SK-N-SH (cell line): ENCODE results near the gene POLR3B.

Experiments used
- NFIC ChIP-seq: IDR thresholded peaks from 2 replicates; pipeline ENCODE4 v1.4.0; 2012; ENCODE audit warnings: borderline replicate concordance
- POLR2AphosphoS5 ChIP-seq: IDR thresholded peaks from 2 replicates; pipeline ENCODE4 v1.6.1; 2012; ENCODE audit warnings: low read depth, low read length
- RAD21 ChIP-seq: IDR thresholded peaks from 2 replicates; pipeline ENCODE4 v1.6.1; 2012; ENCODE audit warnings: mild to moderate bottlenecking, low read length
- RCOR1 ChIP-seq: fragments of 150-350 bp; IDR thresholded peaks from 2 replicates; pipeline ENCODE4 v1.6.1; 2017; ENCODE audit warnings: antibody characterized with exemption, low read length
- RFX5 ChIP-seq: IDR thresholded peaks from 2 replicates; pipeline ENCODE4 v1.6.1; 2012; ENCODE audit warnings: mild to moderate bottlenecking, improper control_type of control experiment, low read length
- RXRA ChIP-seq: IDR thresholded peaks from 2 replicates; pipeline ENCODE4 v1.4.0; 2012; ENCODE audit warnings: low read depth, mild to moderate bottlenecking, borderline replicate concordance
- SIN3A ChIP-seq: IDR thresholded peaks from 2 replicates; pipeline ENCODE4 v1.6.1; 2012; ENCODE audit warnings: low read depth, mild to moderate bottlenecking, low read length, moderate library complexity, borderline replicate concordance
- YY1 ChIP-seq: IDR thresholded peaks from 2 replicates; pipeline ENCODE4 v1.4.0; 2012; ENCODE audit warnings: low read depth, mild to moderate bottlenecking
- TF ChIP-seq, protein P1 (sequence below): fragments of 200-600 bp; sonication (generic); IDR thresholded peaks from 2 replicates; pipeline ENCODE4 v1.6.1; 2017; ENCODE audit warnings: antibody characterized with exemption, mild to moderate bottlenecking, moderate library complexity
- TF ChIP-seq, protein P2 (sequence below): fragments of 150-350 bp; IDR thresholded peaks from 2 replicates; pipeline ENCODE4 v1.6.1; 2016; ENCODE audit warnings: mild to moderate bottlenecking, low read depth, low read length
- TF ChIP-seq, protein P3 (sequence below): IDR thresholded peaks from 2 replicates; pipeline ENCODE4 v1.6.1; 2012; ENCODE audit warnings: mild to moderate bottlenecking, low read depth, low read length, moderate library complexity
- TF ChIP-seq, protein P4 (sequence below): IDR thresholded peaks from 2 replicates; pipeline ENCODE4; 2012
- TF ChIP-seq, protein P5 (sequence below): fragments of 150-350 bp; IDR thresholded peaks from 2 replicates; pipeline ENCODE4 v1.6.1; 2017; ENCODE audit warnings: antibody characterized with exemption, low read length, low read depth, borderline replicate concordance

DNA sequence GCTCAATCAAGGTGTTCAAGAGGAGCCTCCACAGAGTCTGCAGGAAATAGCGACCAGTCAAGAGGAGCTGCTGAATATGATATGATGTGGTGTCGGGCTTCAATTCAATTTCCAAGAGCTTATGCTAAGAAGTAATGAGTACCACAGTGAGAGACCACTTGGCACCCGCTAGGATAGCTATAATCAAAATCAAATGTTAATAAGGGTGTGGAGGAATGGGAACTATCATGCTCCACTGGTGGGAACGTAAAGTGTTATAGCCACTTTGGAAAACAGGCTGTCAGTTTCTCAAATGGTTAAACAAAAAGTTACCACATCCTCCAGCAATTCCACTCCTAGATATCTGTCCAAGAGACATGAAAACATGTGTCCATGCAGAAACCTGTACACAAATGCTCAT is 6.7 kb downstream of the POLR3B start:
- TF ChIP-seq, protein P1, sequence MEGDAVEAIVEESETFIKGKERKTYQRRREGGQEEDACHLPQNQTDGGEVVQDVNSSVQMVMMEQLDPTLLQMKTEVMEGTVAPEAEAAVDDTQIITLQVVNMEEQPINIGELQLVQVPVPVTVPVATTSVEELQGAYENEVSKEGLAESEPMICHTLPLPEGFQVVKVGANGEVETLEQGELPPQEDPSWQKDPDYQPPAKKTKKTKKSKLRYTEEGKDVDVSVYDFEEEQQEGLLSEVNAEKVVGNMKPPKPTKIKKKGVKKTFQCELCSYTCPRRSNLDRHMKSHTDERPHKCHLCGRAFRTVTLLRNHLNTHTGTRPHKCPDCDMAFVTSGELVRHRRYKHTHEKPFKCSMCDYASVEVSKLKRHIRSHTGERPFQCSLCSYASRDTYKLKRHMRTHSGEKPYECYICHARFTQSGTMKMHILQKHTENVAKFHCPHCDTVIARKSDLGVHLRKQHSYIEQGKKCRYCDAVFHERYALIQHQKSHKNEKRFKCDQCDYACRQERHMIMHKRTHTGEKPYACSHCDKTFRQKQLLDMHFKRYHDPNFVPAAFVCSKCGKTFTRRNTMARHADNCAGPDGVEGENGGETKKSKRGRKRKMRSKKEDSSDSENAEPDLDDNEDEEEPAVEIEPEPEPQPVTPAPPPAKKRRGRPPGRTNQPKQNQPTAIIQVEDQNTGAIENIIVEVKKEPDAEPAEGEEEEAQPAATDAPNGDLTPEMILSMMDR: no peak
- TF ChIP-seq, protein P2, sequence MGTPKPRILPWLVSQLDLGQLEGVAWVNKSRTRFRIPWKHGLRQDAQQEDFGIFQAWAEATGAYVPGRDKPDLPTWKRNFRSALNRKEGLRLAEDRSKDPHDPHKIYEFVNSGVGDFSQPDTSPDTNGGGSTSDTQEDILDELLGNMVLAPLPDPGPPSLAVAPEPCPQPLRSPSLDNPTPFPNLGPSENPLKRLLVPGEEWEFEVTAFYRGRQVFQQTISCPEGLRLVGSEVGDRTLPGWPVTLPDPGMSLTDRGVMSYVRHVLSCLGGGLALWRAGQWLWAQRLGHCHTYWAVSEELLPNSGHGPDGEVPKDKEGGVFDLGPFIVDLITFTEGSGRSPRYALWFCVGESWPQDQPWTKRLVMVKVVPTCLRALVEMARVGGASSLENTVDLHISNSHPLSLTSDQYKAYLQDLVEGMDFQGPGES: no peak
- TF ChIP-seq POLR2AphosphoS5: no peak
- TF ChIP-seq NFIC: no peak
- TF ChIP-seq RAD21: no peak
- TF ChIP-seq YY1: no peak
- TF ChIP-seq, protein P3, sequence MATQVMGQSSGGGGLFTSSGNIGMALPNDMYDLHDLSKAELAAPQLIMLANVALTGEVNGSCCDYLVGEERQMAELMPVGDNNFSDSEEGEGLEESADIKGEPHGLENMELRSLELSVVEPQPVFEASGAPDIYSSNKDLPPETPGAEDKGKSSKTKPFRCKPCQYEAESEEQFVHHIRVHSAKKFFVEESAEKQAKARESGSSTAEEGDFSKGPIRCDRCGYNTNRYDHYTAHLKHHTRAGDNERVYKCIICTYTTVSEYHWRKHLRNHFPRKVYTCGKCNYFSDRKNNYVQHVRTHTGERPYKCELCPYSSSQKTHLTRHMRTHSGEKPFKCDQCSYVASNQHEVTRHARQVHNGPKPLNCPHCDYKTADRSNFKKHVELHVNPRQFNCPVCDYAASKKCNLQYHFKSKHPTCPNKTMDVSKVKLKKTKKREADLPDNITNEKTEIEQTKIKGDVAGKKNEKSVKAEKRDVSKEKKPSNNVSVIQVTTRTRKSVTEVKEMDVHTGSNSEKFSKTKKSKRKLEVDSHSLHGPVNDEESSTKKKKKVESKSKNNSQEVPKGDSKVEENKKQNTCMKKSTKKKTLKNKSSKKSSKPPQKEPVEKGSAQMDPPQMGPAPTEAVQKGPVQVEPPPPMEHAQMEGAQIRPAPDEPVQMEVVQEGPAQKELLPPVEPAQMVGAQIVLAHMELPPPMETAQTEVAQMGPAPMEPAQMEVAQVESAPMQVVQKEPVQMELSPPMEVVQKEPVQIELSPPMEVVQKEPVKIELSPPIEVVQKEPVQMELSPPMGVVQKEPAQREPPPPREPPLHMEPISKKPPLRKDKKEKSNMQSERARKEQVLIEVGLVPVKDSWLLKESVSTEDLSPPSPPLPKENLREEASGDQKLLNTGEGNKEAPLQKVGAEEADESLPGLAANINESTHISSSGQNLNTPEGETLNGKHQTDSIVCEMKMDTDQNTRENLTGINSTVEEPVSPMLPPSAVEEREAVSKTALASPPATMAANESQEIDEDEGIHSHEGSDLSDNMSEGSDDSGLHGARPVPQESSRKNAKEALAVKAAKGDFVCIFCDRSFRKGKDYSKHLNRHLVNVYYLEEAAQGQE: no peak
- TF ChIP-seq RXRA: no peak
- TF ChIP-seq, protein P4, sequence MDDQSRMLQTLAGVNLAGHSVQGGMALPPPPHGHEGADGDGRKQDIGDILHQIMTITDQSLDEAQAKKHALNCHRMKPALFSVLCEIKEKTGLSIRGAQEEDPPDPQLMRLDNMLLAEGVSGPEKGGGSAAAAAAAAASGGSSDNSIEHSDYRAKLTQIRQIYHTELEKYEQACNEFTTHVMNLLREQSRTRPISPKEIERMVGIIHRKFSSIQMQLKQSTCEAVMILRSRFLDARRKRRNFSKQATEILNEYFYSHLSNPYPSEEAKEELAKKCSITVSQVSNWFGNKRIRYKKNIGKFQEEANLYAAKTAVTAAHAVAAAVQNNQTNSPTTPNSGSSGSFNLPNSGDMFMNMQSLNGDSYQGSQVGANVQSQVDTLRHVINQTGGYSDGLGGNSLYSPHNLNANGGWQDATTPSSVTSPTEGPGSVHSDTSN: no peak
- TF ChIP-seq RFX5: no peak
- no peak for TF ChIP-seq RCOR1
- no peak for TF ChIP-seq SIN3A
- TF ChIP-seq, protein P5, sequence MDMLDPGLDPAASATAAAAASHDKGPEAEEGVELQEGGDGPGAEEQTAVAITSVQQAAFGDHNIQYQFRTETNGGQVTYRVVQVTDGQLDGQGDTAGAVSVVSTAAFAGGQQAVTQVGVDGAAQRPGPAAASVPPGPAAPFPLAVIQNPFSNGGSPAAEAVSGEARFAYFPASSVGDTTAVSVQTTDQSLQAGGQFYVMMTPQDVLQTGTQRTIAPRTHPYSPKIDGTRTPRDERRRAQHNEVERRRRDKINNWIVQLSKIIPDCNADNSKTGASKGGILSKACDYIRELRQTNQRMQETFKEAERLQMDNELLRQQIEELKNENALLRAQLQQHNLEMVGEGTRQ: no peak
